Spleen (tissue), 11 donors: ENCODE results near the gene MT1F. TPM values are rescaled to one million over a fixed set of nuclear protein-coding genes. Genes with fewer than 3 reads are reported as not detected.
A peak's percentile ranks its signal among the peaks of the same experiment; 100 is the strongest.

ENCODE experiments used
- DNase-seq: peaks from one replicate; pipeline ENCODE4 v3.0.0-alpha.2; 2020
- H3K27ac ChIP-seq, 8 donors: fragments of 200-600 bp; sonication (generic) in 7 of 8; 1 replicate in 4 of 8; 2 replicates in 4 of 8; pipeline versions ENCODE4 v1.5.0 to v1.8.0; 2016 to 2021; ENCODE audit warnings: inconsistent platforms in 4 of 8, mild to moderate bottlenecking in 4 of 8, moderate library complexity in 1 of 8
- H3K27me3 ChIP-seq, 7 donors: fragments of 200-600 bp; sonication (generic) in 6 of 7; replicated peaks in 1 of 7; 1 replicate in 4 of 7; 2 replicates in 3 of 7; pipeline versions ENCODE4 v1.5.0 to v1.8.0; 2016 to 2021; ENCODE audit warnings: inconsistent platforms in 3 of 7, mild to moderate bottlenecking in 1 of 7
- H3K36me3 ChIP-seq, 6 donors: fragments of 200-600 bp; sonication (generic) in 5 of 6; 1 replicate in 4 of 6; 2 replicates in 2 of 6; pipeline versions ENCODE4 v1.5.0 to v1.8.0; 2016 to 2021; ENCODE audit warnings: inconsistent platforms in 2 of 6
- H3K4me1 ChIP-seq, 6 donors: fragments of 200-600 bp; sonication (generic) in 5 of 6; 1 replicate in 3 of 6; 2 replicates in 3 of 6; pipeline versions ENCODE4 v1.5.0 to v1.8.0; 2016 to 2021; ENCODE audit warnings: inconsistent platforms in 3 of 6
- H3K4me3 ChIP-seq, 8 donors: fragments of 200-600 bp; sonication (generic) in 7 of 8; 1 replicate in 4 of 8; 2 replicates in 4 of 8; pipeline versions ENCODE4 v1.5.0 to v1.8.0; 2016 to 2021; ENCODE audit warnings: inconsistent platforms in 4 of 8, mild to moderate bottlenecking in 4 of 8, moderate library complexity in 2 of 8
- H3K9me3 ChIP-seq, 8 donors: fragments of 200-600 bp; sonication (generic) in 7 of 8; 1 replicate in 4 of 8; 2 replicates in 4 of 8; pipeline versions ENCODE4 v1.5.0 to v1.8.0; 2016 to 2021; ENCODE audit warnings: inconsistent platforms in 4 of 8
- POLR2A ChIP-seq, 3 donors: fragments of 450-650 bp; IDR thresholded peaks; one replicate each; pipeline ENCODE4 v1.5.1; 2017; ENCODE audit warnings: antibody characterized with exemption in 3 of 3, mild to moderate bottlenecking in 1 of 3
- POLR2AphosphoS5 ChIP-seq, 3 donors: sonication (generic); formaldehyde crosslinking; IDR thresholded peaks; one replicate each; pipeline ENCODE4 v1.5.1; 2017; ENCODE audit warnings: antibody characterized with exemption in 3 of 3
- WGBS, 5 donors: extraction: QIAGEN DNeasy Blood & Tissue Kit in 3 of 5; methylation state at CpG; one replicate each; pipeline versions ENCODE4 v1.1.5 to v1.1.7; 2013 to 2018; 5-methylcytosine and 5-hydroxymethylcytosine counted together
- intact Hi-C: fragments of 100-400 bp; cut with DNase I; formaldehyde crosslinking; loops from one replicate; pipeline ENCODE4 v1.15.0; 2023; ENCODE audit warnings: low total_unique reads
- polyA plus RNA-seq, 3 donors: library from polyadenylated mRNA; stranded (reverse); fragments of 200-250 nt; gene quantifications; one replicate each; pipeline ENCODE4 v1.2.1, GENCODE V29; 2013
- total RNA-seq, 7 donors: library from RNA; depleted of rRNA in 3 of 7; stranded (reverse); fragments of >200 nt in 3 of 7; fragmentation: NEBNext Ultra II Directional in 4 of 7; extraction: Animal tissue kit (Norgen Biotek cat#: 25700) in 4 of 7; gene quantifications; one replicate each; pipeline versions ENCODE4 v1.1.0 to v1.2.1, GENCODE V29; 2016 to 2021
- TF ChIP-seq, protein P1 (sequence below), 11 experiments: fragments of 200-600 bp in 7 of 11; fragments of 450-650 bp in 4 of 11; sonication (generic) in 4 of 11; IDR thresholded peaks in 8 of 11; conservative IDR thresholded peaks in 3 of 11; 1 replicate in 7 of 11; 2 replicates in 4 of 11; pipeline versions ENCODE4 v1.4.0 to v1.8.0; 2016 to 2021; ENCODE audit warnings: antibody characterized with exemption in 11 of 11, inconsistent platforms in 4 of 11, mild to moderate bottlenecking in 1 of 11
- donor health status: healthy with polysubstance abuse.
- donor health status: DM: no; HTN: no; CAD: no; lungs with moderate emphysema.
- donor health status: DM: no; HTN: no; CAD: no.
- donor health status: Bipolar disorder and iron deficiency.
- donor health status: healthy.
- donor health status: DM: no; HTN: no; CAD: no.
- donor health status: DM: yes; HTN: yes; CAD: no.

Gene MT1F
- total and polyA plus RNA-seq, 10 donors: 6.4 to 21.0 (median 15.6) TPM

DNA sequence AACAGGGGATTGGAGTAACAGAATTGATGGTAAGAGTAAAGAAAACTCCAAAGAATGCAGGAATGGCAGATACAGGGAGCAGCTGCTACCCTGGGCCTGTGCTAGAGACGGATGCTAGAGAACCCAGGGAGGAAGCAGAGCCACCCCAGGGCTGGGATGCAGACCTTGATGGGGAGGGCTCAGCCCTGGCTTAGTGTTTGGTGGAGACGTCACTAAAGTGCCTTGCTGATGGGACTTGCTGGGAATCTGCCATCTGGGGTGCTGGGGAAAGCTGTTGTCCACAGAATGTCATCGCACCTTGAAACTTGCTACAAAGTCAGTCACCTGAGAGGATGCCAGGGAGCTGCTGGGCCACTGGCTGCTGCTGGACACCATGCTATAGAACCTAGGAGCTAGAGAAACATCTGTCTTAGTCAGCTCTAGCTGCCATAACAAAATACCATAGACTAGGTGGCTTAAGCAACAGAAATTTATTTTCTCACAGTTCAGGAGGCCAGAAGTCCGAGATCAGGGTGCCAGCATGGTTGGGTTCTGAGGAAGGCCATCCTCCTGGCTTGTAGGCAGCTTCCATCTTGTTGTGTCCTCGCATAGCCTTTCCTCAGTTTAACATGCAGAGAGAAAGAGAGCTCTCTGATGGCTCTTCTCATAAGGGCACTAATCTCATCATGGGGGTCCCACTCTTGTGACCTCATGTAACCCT, 39.8 kb downstream of the MT1F start:
- no peak for DNase-seq
- no peaks in the 10 kb centered on the region for H3K36me3 ChIP-seq
- peaks cover 0 to 13% (median 8%) of the 10 kb centered on the region in 6 donors for H3K4me1 ChIP-seq
- intact Hi-C loops: no loop called here
- H3K4me3 ChIP-seq: no peak overlapping the region
- TF ChIP-seq POLR2AphosphoS5 (IDR thresholded peaks at IDR 0.05): no peak
- TF ChIP-seq, protein P1, sequence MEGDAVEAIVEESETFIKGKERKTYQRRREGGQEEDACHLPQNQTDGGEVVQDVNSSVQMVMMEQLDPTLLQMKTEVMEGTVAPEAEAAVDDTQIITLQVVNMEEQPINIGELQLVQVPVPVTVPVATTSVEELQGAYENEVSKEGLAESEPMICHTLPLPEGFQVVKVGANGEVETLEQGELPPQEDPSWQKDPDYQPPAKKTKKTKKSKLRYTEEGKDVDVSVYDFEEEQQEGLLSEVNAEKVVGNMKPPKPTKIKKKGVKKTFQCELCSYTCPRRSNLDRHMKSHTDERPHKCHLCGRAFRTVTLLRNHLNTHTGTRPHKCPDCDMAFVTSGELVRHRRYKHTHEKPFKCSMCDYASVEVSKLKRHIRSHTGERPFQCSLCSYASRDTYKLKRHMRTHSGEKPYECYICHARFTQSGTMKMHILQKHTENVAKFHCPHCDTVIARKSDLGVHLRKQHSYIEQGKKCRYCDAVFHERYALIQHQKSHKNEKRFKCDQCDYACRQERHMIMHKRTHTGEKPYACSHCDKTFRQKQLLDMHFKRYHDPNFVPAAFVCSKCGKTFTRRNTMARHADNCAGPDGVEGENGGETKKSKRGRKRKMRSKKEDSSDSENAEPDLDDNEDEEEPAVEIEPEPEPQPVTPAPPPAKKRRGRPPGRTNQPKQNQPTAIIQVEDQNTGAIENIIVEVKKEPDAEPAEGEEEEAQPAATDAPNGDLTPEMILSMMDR (IDR thresholded peaks at IDR 0.05 in 8 of 11, conservative IDR thresholded peaks at IDR 0.05 in 3 of 11): no peak
- TF ChIP-seq POLR2A (IDR thresholded peaks at IDR 0.05): no peak
- no peak overlapping the region for H3K27ac ChIP-seq
- H3K27me3 ChIP-seq: peaks cover 0 to 5% (median 0%) of the 10 kb centered on the region in 7 donors
- H3K9me3 ChIP-seq: peaks cover 0 to 13% (median 4%) of the 10 kb centered on the region in 8 donors
- WGBS, 5 donors: 79 to 93% (median 88%) methylated on average over 4 to 5 of the region's 5 CpGs

DNA sequence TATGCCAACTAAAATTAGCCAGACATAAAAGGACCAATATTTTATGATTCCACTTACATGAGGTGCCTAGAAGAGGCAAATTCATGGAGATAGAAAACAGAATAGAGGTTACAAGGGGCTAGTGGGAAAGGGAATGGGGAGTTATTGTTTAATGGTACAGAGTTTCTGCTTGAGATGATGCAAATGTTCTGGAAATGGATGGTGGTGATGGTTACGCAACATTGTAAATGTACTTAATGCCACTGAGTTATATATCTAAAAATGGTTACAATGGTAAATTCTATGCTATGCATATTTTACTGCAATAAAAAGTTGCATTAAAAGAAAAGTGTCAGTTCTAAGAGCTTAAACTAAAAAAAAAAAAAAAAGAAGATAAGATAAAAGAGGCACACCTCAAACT, 42.4 kb downstream of the MT1F start:
- DNase-seq: no peak
- 0 to 98% (median 36%) methylated on average over 1 of the region's 1 CpG for WGBS, 5 donors
- intact Hi-C loops: loop anchor here (5.0 kb wide), 2 partner anchors 123 to 183 kb away; no protein-coding TSS in a partner anchor
- no peak overlapping the region for H3K27ac ChIP-seq
- H3K4me3 ChIP-seq: no peak overlapping the region
- no peaks in the 10 kb centered on the region for H3K36me3 ChIP-seq
- H3K4me1 ChIP-seq: peaks cover 0 to 13% (median 8%) of the 10 kb centered on the region in 6 donors
- peaks cover 0 to 5% (median 0%) of the 10 kb centered on the region in 7 donors for H3K27me3 ChIP-seq
- peaks cover 0 to 13% (median 4%) of the 10 kb centered on the region in 8 donors for H3K9me3 ChIP-seq
- no peak for TF ChIP-seq POLR2AphosphoS5 (IDR thresholded peaks at IDR 0.05)
- TF ChIP-seq, protein P1 (IDR thresholded peaks at IDR 0.05 in 8 of 11, conservative IDR thresholded peaks at IDR 0.05 in 3 of 11): no peak
- no peak for TF ChIP-seq POLR2A (IDR thresholded peaks at IDR 0.05)

DNA sequence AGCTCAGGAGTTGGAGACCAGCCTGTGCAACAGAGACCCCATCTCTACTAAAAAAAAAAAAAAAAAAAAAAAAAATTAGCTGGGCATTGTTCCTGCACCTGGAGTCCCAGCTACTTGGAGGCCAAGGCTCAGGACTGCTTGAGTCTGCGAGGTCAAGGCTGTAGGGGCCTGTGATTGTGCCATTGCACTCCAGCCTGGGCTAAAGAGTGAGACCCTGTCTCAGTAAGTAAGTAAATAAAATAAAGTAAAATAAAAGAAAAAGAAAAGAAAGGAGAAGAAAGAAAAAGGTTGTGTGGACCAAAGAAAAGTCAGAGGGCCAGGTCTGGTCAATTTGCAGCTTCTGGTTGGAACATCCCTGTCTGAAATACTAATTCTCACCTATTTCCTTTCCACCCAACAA, 42.9 kb downstream of the MT1F start:
- intact Hi-C loops: loop anchor here (5.0 kb wide), 2 partner anchors 123 to 183 kb away; no protein-coding TSS in a partner anchor
- Histone ChIP-seq H3K4me3 (no peak overlapping the region), H3K4me1 (peaks cover 0 to 13% (median 8%) of the 10 kb centered on the region in 6 donors), H3K36me3 (no peaks in the 10 kb centered on the region), H3K27me3 (peaks cover 0 to 5% (median 0%) of the 10 kb centered on the region in 7 donors), H3K9me3 (peaks cover 0 to 13% (median 4%) of the 10 kb centered on the region in 8 donors), H3K27ac (no peak overlapping the region)
- WGBS, 5 donors: 90 to 100% (median 93%) methylated on average over 1 of the region's 1 CpG
- TF ChIP-seq POLR2AphosphoS5 (IDR thresholded peaks at IDR 0.05) (no peak), POLR2A (IDR thresholded peaks at IDR 0.05) (no peak)
- TF ChIP-seq, protein P1 (IDR thresholded peaks at IDR 0.05 in 8 of 11, conservative IDR thresholded peaks at IDR 0.05 in 3 of 11): no peak
- DNase-seq: no peak

DNA sequence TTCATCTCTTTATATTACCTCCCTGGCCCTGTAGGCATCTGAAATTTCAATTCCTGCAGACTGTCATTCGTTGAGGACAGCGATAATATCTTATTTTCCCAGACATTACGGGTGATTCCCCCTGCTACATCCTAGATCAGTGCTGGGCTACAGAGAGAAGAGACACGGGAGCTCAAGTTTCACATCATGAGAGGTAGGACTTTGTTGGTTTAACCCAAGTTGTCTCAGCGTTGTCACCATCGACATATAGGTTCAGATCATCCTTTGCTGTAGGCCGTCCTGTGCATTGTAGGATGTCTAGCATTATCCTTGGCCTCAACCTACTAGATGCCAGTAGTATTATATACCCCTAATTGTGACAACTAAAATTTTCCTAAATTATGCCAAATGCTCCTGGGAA, 43.8 kb downstream of the MT1F start:
- H3K27ac ChIP-seq: peak overlapping the region in 2 of 8 donors; percentile 12 to 13
- H3K9me3 ChIP-seq: peaks cover 0 to 13% (median 4%) of the 10 kb centered on the region in 8 donors
- DNase-seq: no peak
- TF ChIP-seq, protein P1 (IDR thresholded peaks at IDR 0.05 in 8 of 11, conservative IDR thresholded peaks at IDR 0.05 in 3 of 11): no peak
- TF ChIP-seq POLR2A (IDR thresholded peaks at IDR 0.05) (no peak), POLR2AphosphoS5 (IDR thresholded peaks at IDR 0.05) (no peak)
- H3K36me3 ChIP-seq: no peaks in the 10 kb centered on the region
- H3K27me3 ChIP-seq: peaks cover 0 to 5% (median 0%) of the 10 kb centered on the region in 7 donors
- no peak overlapping the region for H3K4me3 ChIP-seq
- peaks cover 0 to 13% (median 8%) of the 10 kb centered on the region in 6 donors for H3K4me1 ChIP-seq
- intact Hi-C loops: loop anchor here (5.0 kb wide), 2 partner anchors 124 to 184 kb away; no protein-coding TSS in a partner anchor
- 83 to 94% (median 87%) methylated on average over 7 of the region's 7 CpGs for WGBS, 5 donors
